HEK293 (cell line): ENCODE data around the gene ATP5F1B.

Experiments used
- KLF9 ChIP-seq: fragments of 450-650 bp; formaldehyde crosslinking; IDR thresholded peaks from 2 replicates; pipeline ENCODE4 v1.5.1; 2016; ENCODE audit warnings: missing biosample characterization, missing genetic modification characterization, low read depth
- SALL2 ChIP-seq: fragments of 450-650 bp; formaldehyde crosslinking; IDR thresholded peaks from 2 replicates; pipeline ENCODE4 v1.5.0; 2017; ENCODE audit warnings: missing biosample characterization, mild to moderate bottlenecking, missing genetic modification characterization, borderline replicate concordance
- ZBTB21 ChIP-seq: fragments of 450-650 bp; formaldehyde crosslinking; IDR thresholded peaks from 2 replicates; pipeline ENCODE4 v1.5.1; 2017; ENCODE audit warnings: missing biosample characterization, missing genetic modification characterization
- ZNF174 ChIP-seq: fragments of 450-650 bp; formaldehyde crosslinking; IDR thresholded peaks from 2 replicates; pipeline ENCODE4 v1.5.0; 2017; ENCODE audit warnings: missing biosample characterization, mild to moderate bottlenecking, missing genetic modification characterization
- ZNF274 ChIP-seq, 2 experiments: fragments of 200-500 bp in 1 of 2; fragments of 450-650 bp in 1 of 2; sonication (Bioruptor generic) in 1 of 2; formaldehyde crosslinking in 1 of 2; IDR thresholded peaks; 2 replicates each; pipeline versions ENCODE4 v1.5.1 to v1.6.1; 2014 to 2016; ENCODE audit warnings: borderline replicate concordance in 1 of 2, inconsistent platforms in 1 of 2, low read length in 1 of 2, missing biosample characterization in 1 of 2, missing genetic modification characterization in 1 of 2
- ZNF366 ChIP-seq: fragments of 450-650 bp; formaldehyde crosslinking; conservative IDR thresholded peaks from 2 replicates; pipeline ENCODE4 v1.5.1; 2016; ENCODE audit warnings: missing biosample characterization, missing genetic modification characterization
- ZNF416 ChIP-seq: fragments of 450-650 bp; formaldehyde crosslinking; IDR thresholded peaks from 2 replicates; pipeline ENCODE4 v1.5.1; 2016; ENCODE audit warnings: missing biosample characterization, missing genetic modification characterization
- ZNF433 ChIP-seq: fragments of 450-650 bp; formaldehyde crosslinking; IDR thresholded peaks from 2 replicates; pipeline ENCODE4 v1.5.1; 2016; ENCODE audit warnings: missing biosample characterization, missing genetic modification characterization, low read depth
- ZNF830 ChIP-seq: fragments of 450-650 bp; IDR thresholded peaks from 2 replicates; pipeline ENCODE4 v1.5.0; 2018; ENCODE audit warnings: missing biosample characterization, missing genetic modification characterization, low read depth, mild to moderate bottlenecking, moderate library complexity
- TF ChIP-seq, protein P1 (sequence below): fragments of 450-650 bp; formaldehyde crosslinking; IDR thresholded peaks from 2 replicates; pipeline ENCODE4 v1.5.1; 2016; ENCODE audit warnings: missing biosample characterization, missing genetic modification characterization

- TF ChIP-seq ZBTB21 (tag by site-specific recombination) (no peak), ZNF416 (tag by site-specific recombination) (no peak), ZNF174 (tag by site-specific recombination) (no peak), ZNF274 (IDR thresholded peaks at IDR 0.05; ENCODE audit: low read length) (no peak), ZNF274 (tag by site-specific recombination; IDR thresholded peaks at IDR 0.05; ENCODE audit: borderline replicate concordance) (no peak), SALL2 (no peak), ZNF830 (tag by site-specific recombination) (no peak), ZNF366 (tag by site-specific recombination) (no peak), ZNF433 (tag by site-specific recombination) (no peak), KLF9 (no peak)
- TF ChIP-seq, protein P1, sequence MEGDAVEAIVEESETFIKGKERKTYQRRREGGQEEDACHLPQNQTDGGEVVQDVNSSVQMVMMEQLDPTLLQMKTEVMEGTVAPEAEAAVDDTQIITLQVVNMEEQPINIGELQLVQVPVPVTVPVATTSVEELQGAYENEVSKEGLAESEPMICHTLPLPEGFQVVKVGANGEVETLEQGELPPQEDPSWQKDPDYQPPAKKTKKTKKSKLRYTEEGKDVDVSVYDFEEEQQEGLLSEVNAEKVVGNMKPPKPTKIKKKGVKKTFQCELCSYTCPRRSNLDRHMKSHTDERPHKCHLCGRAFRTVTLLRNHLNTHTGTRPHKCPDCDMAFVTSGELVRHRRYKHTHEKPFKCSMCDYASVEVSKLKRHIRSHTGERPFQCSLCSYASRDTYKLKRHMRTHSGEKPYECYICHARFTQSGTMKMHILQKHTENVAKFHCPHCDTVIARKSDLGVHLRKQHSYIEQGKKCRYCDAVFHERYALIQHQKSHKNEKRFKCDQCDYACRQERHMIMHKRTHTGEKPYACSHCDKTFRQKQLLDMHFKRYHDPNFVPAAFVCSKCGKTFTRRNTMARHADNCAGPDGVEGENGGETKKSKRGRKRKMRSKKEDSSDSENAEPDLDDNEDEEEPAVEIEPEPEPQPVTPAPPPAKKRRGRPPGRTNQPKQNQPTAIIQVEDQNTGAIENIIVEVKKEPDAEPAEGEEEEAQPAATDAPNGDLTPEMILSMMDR (tag by site-specific recombination), result no peak
These were observed 19.1 kb downstream of the ATP5F1B start for GRCh38 chr12:56626701-56627100.
